Panc1 (cell line): ENCODE results near the gene KIF1A. TPM values are rescaled to one million over a fixed set of nuclear protein-coding genes. Genes with fewer than 3 reads are reported as not detected.

ENCODE experiments used
- ATAC-seq: fragments of 200-7000 bp; cut with Tn5 transposase; 2 replicates; pipeline ENCODE4 v1.9.1; 2020; ENCODE audit warnings: mild to moderate bottlenecking, moderate library complexity
- BruUV-seq: library from RNA; stranded (reverse); fragments of 400-500 nt; replicated peaks from 2 replicates; lab custom pipeline; 2021; lab: Mats Ljungman, UMichigan
- CTCF ChIA-PET: fragments of 300-600 bp; sonication (Branson Sonifier 250); formaldehyde crosslinking; loops from one replicate; lab custom pipeline; 2022; ENCODE audit warnings: antibody characterized with exemption; lab: Charles Lee
- POLR2A ChIA-PET: fragments of 300-600 bp; sonication (Branson Sonifier 250); formaldehyde crosslinking; loops from one replicate; lab custom pipeline; 2022; ENCODE audit warnings: antibody characterized with exemption; lab: Charles Lee
- DNase-seq: peaks from one replicate; pipeline ENCODE4 v3.0.0-alpha.2; 2010; ENCODE audit warnings: low read depth, low spot score
- H3K27ac ChIP-seq: 2 replicates; pipeline ENCODE4 v1.5.1; 2011; ENCODE audit warnings: mild to moderate bottlenecking, low read length, inconsistent platforms
- H3K27me3 ChIP-seq: fragments of 200-500 bp; sonication (Bioruptor generic); 2 replicates; pipeline ENCODE4 v1.6.0; 2014; ENCODE audit warnings: low read length, inconsistent platforms; ENCODE audit not compliant: control insufficient read depth, insufficient read depth
- H3K36me3 ChIP-seq: fragments of 200-500 bp; sonication (Bioruptor generic); 2 replicates; pipeline ENCODE4 v1.5.1; 2014; ENCODE audit warnings: inconsistent platforms, mild to moderate bottlenecking, low read length, moderate library complexity; ENCODE audit not compliant: control insufficient read depth, insufficient read depth
- H3K4me1 ChIP-seq: 2 replicates; pipeline ENCODE4 v1.5.1; 2011; ENCODE audit warnings: inconsistent platforms, mild to moderate bottlenecking, low read length, moderate library complexity; ENCODE audit not compliant: control insufficient read depth, insufficient read depth
- H3K4me3 ChIP-seq, 2 experiments: 2 replicates each; pipeline ENCODE4 v1.5.1; 2011 to 2012; ENCODE audit warnings: low read depth in 2 of 2, low read length in 2 of 2, mild to moderate bottlenecking in 2 of 2, inconsistent platforms in 1 of 2, moderate library complexity in 1 of 2
- H3K9me3 ChIP-seq: fragments of 200-500 bp; sonication (Bioruptor generic); 2 replicates; pipeline ENCODE4 v1.5.1; 2014; ENCODE audit warnings: low read depth, mild to moderate bottlenecking, inconsistent platforms, low read length, moderate library complexity; ENCODE audit not compliant: control insufficient read depth, insufficient read depth
- POLR2AphosphoS5 ChIP-seq: IDR thresholded peaks from 2 replicates; pipeline ENCODE4 v1.6.1; 2012; ENCODE audit warnings: mild to moderate bottlenecking, low read depth, low read length, moderate library complexity
- SIN3A ChIP-seq: IDR thresholded peaks from 2 replicates; pipeline ENCODE4 v1.6.1; 2012; ENCODE audit warnings: low read depth, mild to moderate bottlenecking, low read length, moderate library complexity, borderline replicate concordance; ENCODE audit not compliant: insufficient read depth
- TCF7L2 ChIP-seq: IDR thresholded peaks from 2 replicates; pipeline ENCODE4 v1.6.1; 2011; ENCODE audit warnings: mild to moderate bottlenecking, low read depth, low read length, inconsistent platforms
- in situ Hi-C: cut with HindIII; loops from 2 replicates; pipeline ENCODE4 v1.10.0; 2016; ENCODE audit warnings: low sequenced_read_pairs, low pct_unique_long_range_greater_than_20kb
- intact Hi-C: fragments of 100-400 bp; cut with micrococcal nuclease; formaldehyde crosslinking; loops from one replicate; pipeline ENCODE4 v1.10.0; 2022; ENCODE audit not compliant: unreplicated experiment
- total RNA-seq: library from RNA; stranded (reverse); gene quantifications from one replicate; pipeline ENCODE4 v1.2.1, GENCODE V29; 2021; ENCODE audit not compliant: unreplicated experiment
- TF ChIP-seq, protein P1 (sequence below): fragments of 450-650 bp; IDR thresholded peaks from 2 replicates; pipeline ENCODE4 v1.5.1; 2017; ENCODE audit warnings: mild to moderate bottlenecking
- TF ChIP-seq, protein P2 (sequence below), 2 experiments: IDR thresholded peaks; 2 replicates each; pipeline ENCODE4 v1.6.1; 2011 to 2012; ENCODE audit warnings: low read depth in 2 of 2, control low read depth in 1 of 2, low read length in 1 of 2, mild to moderate bottlenecking in 1 of 2, moderate library complexity in 1 of 2; ENCODE audit not compliant: insufficient read depth in 1 of 2

KIF1A gene
- total RNA-seq, 1 experiment from 2014 or later, result 132 TPM

DNA sequence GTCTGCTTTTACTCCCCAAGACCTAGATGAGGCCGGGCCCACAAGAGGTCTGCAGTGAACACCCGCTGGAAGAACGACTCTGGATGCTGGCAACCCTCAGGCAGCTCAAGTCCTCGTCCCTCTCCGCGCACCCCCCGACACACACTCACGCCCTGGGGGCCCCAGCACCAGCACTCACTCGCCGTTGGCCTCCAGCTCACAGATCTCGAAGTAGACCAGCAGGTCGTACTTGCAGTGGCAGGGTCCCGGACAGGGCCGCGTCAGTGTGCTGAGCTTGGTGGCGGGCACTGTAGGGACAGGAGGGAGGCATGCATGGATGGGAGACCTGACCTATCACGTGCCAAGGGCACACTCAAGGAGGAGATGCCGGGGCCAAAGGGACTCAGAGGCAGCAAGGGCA, 78.9 kb downstream of the KIF1A start:
- ATAC-seq (no peak), DNase-seq (no peak)
- in situ Hi-C loops (no loop called here), intact Hi-C loops (no loop called here)
- Histone ChIP-seq H3K4me3 (no peak overlapping the region), H3K9me3 (no peaks in the 10 kb centered on the region), H3K27me3 (no peaks in the 10 kb centered on the region), H3K4me1 (no peaks in the 10 kb centered on the region), H3K27ac (no peak overlapping the region), H3K36me3 (no peaks in the 10 kb centered on the region)
- BruUV-seq, result no TSS peak
- TF ChIP-seq SIN3A (no peak), TCF7L2 (no peak), POLR2AphosphoS5 (no peak)
- CTCF ChIA-PET, result interaction anchor here (0.6 to 1.0 kb wide), 2 partner anchors 73 to 101 kb away, joined by 3 to 4 read pairs; no protein-coding TSS in a partner anchor
- POLR2A ChIA-PET, result no interaction called here

DNA sequence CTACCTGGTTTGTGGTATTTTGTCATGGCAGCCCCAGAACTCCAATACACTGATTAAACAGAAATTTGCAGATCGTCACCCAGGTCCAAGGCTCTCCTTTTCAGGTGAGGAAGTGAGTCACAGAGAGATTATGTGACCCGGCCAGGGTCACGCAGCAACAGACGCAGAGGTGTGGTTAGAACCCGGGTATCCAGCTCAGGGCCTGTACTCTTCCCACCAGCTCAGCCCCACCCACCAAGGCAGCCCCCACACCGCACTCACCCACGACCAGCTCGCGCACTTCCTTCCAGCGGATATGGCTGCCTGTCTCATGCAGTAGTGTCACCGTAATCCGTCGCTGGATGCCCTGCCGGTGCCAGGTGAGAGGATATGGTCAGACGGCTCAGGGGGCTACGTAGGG, 80.2 kb downstream of the KIF1A start:
- no peaks in the 10 kb centered on the region for H3K36me3 ChIP-seq
- H3K9me3 ChIP-seq, result no peaks in the 10 kb centered on the region
- H3K27ac ChIP-seq, result no peak overlapping the region
- ChIA-PET POLR2A (no interaction called here), CTCF (no interaction called here)
- no TSS peak for BruUV-seq
- in situ Hi-C loops, result no loop called here
- H3K4me1 ChIP-seq, result no peaks in the 10 kb centered on the region
- intact Hi-C loops, result no loop called here
- ATAC-seq (no peak), DNase-seq (no peak)
- no peaks in the 10 kb centered on the region for H3K27me3 ChIP-seq
- no peak overlapping the region for H3K4me3 ChIP-seq
- TF ChIP-seq, protein P1, sequence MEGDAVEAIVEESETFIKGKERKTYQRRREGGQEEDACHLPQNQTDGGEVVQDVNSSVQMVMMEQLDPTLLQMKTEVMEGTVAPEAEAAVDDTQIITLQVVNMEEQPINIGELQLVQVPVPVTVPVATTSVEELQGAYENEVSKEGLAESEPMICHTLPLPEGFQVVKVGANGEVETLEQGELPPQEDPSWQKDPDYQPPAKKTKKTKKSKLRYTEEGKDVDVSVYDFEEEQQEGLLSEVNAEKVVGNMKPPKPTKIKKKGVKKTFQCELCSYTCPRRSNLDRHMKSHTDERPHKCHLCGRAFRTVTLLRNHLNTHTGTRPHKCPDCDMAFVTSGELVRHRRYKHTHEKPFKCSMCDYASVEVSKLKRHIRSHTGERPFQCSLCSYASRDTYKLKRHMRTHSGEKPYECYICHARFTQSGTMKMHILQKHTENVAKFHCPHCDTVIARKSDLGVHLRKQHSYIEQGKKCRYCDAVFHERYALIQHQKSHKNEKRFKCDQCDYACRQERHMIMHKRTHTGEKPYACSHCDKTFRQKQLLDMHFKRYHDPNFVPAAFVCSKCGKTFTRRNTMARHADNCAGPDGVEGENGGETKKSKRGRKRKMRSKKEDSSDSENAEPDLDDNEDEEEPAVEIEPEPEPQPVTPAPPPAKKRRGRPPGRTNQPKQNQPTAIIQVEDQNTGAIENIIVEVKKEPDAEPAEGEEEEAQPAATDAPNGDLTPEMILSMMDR, result no peak
- TF ChIP-seq SIN3A, result no peak
- TF ChIP-seq, protein P2, sequence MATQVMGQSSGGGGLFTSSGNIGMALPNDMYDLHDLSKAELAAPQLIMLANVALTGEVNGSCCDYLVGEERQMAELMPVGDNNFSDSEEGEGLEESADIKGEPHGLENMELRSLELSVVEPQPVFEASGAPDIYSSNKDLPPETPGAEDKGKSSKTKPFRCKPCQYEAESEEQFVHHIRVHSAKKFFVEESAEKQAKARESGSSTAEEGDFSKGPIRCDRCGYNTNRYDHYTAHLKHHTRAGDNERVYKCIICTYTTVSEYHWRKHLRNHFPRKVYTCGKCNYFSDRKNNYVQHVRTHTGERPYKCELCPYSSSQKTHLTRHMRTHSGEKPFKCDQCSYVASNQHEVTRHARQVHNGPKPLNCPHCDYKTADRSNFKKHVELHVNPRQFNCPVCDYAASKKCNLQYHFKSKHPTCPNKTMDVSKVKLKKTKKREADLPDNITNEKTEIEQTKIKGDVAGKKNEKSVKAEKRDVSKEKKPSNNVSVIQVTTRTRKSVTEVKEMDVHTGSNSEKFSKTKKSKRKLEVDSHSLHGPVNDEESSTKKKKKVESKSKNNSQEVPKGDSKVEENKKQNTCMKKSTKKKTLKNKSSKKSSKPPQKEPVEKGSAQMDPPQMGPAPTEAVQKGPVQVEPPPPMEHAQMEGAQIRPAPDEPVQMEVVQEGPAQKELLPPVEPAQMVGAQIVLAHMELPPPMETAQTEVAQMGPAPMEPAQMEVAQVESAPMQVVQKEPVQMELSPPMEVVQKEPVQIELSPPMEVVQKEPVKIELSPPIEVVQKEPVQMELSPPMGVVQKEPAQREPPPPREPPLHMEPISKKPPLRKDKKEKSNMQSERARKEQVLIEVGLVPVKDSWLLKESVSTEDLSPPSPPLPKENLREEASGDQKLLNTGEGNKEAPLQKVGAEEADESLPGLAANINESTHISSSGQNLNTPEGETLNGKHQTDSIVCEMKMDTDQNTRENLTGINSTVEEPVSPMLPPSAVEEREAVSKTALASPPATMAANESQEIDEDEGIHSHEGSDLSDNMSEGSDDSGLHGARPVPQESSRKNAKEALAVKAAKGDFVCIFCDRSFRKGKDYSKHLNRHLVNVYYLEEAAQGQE (IDR thresholded peaks at IDR 0.05; ENCODE audit: insufficient read depth in 1 of 2, low read depth in 2 of 2, low read length in 1 of 2), result no peak
- no peak for TF ChIP-seq TCF7L2
- no peak for TF ChIP-seq POLR2AphosphoS5

DNA sequence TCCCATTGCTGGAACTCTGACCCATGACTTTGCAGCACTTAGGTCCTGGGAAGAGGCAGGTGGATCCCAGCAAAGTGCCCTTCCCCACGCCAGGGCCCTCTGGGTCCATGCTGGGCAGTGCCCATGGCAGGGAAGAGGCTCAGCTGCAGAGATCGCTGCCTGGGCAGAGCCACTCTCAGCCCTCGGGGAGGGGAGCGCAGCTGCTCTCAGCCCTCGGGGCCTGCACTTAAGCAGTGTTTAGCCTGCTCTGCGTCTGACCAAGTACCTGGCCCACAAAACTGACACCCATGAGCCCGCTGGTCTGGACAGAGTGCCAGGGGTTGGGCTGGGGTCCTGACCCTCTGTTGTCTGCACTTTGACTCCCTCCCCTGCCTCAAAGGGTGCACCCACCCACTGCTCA, 82.1 kb downstream of the KIF1A start:
- TF ChIP-seq SIN3A (no peak), TCF7L2 (no peak), POLR2AphosphoS5 (no peak)
- TF ChIP-seq, protein P2 (IDR thresholded peaks at IDR 0.05; ENCODE audit: insufficient read depth in 1 of 2, low read depth in 2 of 2, low read length in 1 of 2), result no peak
- TF ChIP-seq, protein P1, result no peak
- no peak for DNase-seq
- Histone ChIP-seq H3K27ac (no peak overlapping the region), H3K27me3 (no peaks in the 10 kb centered on the region), H3K9me3 (no peaks in the 10 kb centered on the region), H3K4me3 (no peak overlapping the region), H3K36me3 (no peaks in the 10 kb centered on the region), H3K4me1 (no peaks in the 10 kb centered on the region)
- BruUV-seq, result no TSS peak
- ChIA-PET CTCF (no interaction called here), POLR2A (no interaction called here)
- no peak for ATAC-seq
- intact Hi-C loops (no loop called here), in situ Hi-C loops (no loop called here)
